Loucy (cell line): ENCODE data around the gene PANK3.

ENCODE experiments used
- CTCF ChIP-seq: fragments of 200-600 bp; sonication (generic); conservative IDR thresholded peaks from 2 replicates; pipeline ENCODE4 v1.5.1; 2014; ENCODE audit warnings: mild to moderate bottlenecking, antibody characterized with exemption, low read length
- EZH2phosphoT487 ChIP-seq: fragments of 200-600 bp; IDR thresholded peaks from 2 replicates; pipeline ENCODE4 v1.6.1; 2018; ENCODE audit warnings: antibody characterized with exemption, mild to moderate bottlenecking, moderate library complexity, borderline replicate concordance

- no peak for TF ChIP-seq CTCF
- no peak for TF ChIP-seq EZH2phosphoT487
Measured at GRCh38 chr5:168513861-168514428, 65.2 kb downstream of the PANK3 start.
